ENCODE results near the gene WNT3. TPM values are rescaled to one million over a fixed set of nuclear protein-coding genes. Genes with fewer than 3 reads are reported as not detected.

Gene WNT3
- total RNA-seq, 4 donors from 2014 or later, result 0.27 to 0.48 TPM; not detected in 2

- in situ Hi-C loops (cut with MboI; ENCODE audit: low pct_ligation_motif_present in 1 of 4, low pct_unique_long_range_greater_than_20kb in 1 of 4, low sequenced_read_pairs in 3 of 4), result no loop called here
- Histone ChIP-seq H3K4me3 (no peak overlapping the region), H3K9me3 (no peaks in the 10 kb centered on the region), H3K27ac (no peak overlapping the region), H3K4me1 (peaks cover 8 to 19% (median 15%) of the 10 kb centered on the region in 4 donors), H3K36me3 (no peaks in the 10 kb centered on the region), H3K27me3 (peaks cover 37% of the 10 kb centered on the region)
- no peak for DNase-seq
- TF ChIP-seq POLR2AphosphoS5 (IDR thresholded peaks at IDR 0.05) (no peak), CTCF (IDR thresholded peaks at IDR 0.05) (no peak), POLR2A (IDR thresholded peaks at IDR 0.05) (no peak), EP300 (IDR thresholded peaks at IDR 0.05; ENCODE audit: low read depth) (no peak)
- 94% methylated on average over 5 of the region's 15 CpGs; no CpG with 5 or more reads in 1 of the 2 donors for WGBS, 2 donors (ENCODE audit: low coverage in 1 of 2)
- intact Hi-C loops (cut with DNase I; ENCODE audit: low total_unique reads), result no loop called here
These were observed 44.8 kb downstream of the WNT3 start for GRCh38 chr17:46773676-46774075.

GRCh38 chr17:46773221-46773605 is 45.3 kb downstream of the WNT3 start:
- no peak for DNase-seq
- TF ChIP-seq CTCF (IDR thresholded peaks at IDR 0.05) (no peak), EP300 (IDR thresholded peaks at IDR 0.05; ENCODE audit: low read depth) (no peak), POLR2AphosphoS5 (IDR thresholded peaks at IDR 0.05) (no peak), POLR2A (IDR thresholded peaks at IDR 0.05) (no peak)
- in situ Hi-C loops (cut with MboI; ENCODE audit: low pct_ligation_motif_present in 1 of 4, low pct_unique_long_range_greater_than_20kb in 1 of 4, low sequenced_read_pairs in 3 of 4), result no loop called here
- H3K9me3 ChIP-seq, result no peaks in the 10 kb centered on the region
- intact Hi-C loops (cut with DNase I; ENCODE audit: low total_unique reads), result no loop called here
- peaks cover 8 to 19% (median 15%) of the 10 kb centered on the region in 4 donors for H3K4me1 ChIP-seq
- WGBS, 2 donors (ENCODE audit: low coverage in 1 of 2), result 68% methylated on average over 6 of the region's 6 CpGs; no CpG with 5 or more reads in 1 of the 2 donors
- no peak overlapping the region for H3K4me3 ChIP-seq
- H3K27ac ChIP-seq, result no peak overlapping the region
- peaks cover 37% of the 10 kb centered on the region for H3K27me3 ChIP-seq
- H3K36me3 ChIP-seq, result no peaks in the 10 kb centered on the region

GRCh38 chr17:46772475-46773220 is 45.8 kb downstream of the WNT3 start:
- WGBS, 2 donors (ENCODE audit: low coverage in 1 of 2), result 31 to 40% methylated on average over 1 to 16 of the region's 16 CpGs
- in situ Hi-C loops (cut with MboI; ENCODE audit: low pct_ligation_motif_present in 1 of 4, low pct_unique_long_range_greater_than_20kb in 1 of 4, low sequenced_read_pairs in 3 of 4), result no loop called here
- H3K27ac ChIP-seq, result peak overlapping the region in 1 of 4 donors; percentile 25
- no peak for DNase-seq
- peaks cover 37% of the 10 kb centered on the region for H3K27me3 ChIP-seq
- intact Hi-C loops (cut with DNase I; ENCODE audit: low total_unique reads), result no loop called here
- TF ChIP-seq EP300 (IDR thresholded peaks at IDR 0.05; ENCODE audit: low read depth), result no peak
- TF ChIP-seq POLR2A (IDR thresholded peaks at IDR 0.05), result no peak
- TF ChIP-seq CTCF (IDR thresholded peaks at IDR 0.05), result no peak
- no peak for TF ChIP-seq POLR2AphosphoS5 (IDR thresholded peaks at IDR 0.05)
- H3K4me3 ChIP-seq, result peak overlapping the region in 3 of 4 donors; percentile 53 to 63 (median 58)
- H3K9me3 ChIP-seq, result no peaks in the 10 kb centered on the region
- H3K4me1 ChIP-seq, result peaks cover 8 to 19% (median 15%) of the 10 kb centered on the region in 4 donors
- H3K36me3 ChIP-seq, result no peaks in the 10 kb centered on the region

- in situ Hi-C loops (cut with MboI; ENCODE audit: low pct_ligation_motif_present in 1 of 4, low pct_unique_long_range_greater_than_20kb in 1 of 4, low sequenced_read_pairs in 3 of 4), result no loop called here
- peaks cover 37% of the 10 kb centered on the region for H3K27me3 ChIP-seq
- TF ChIP-seq EP300 (IDR thresholded peaks at IDR 0.05; ENCODE audit: low read depth) (no peak), POLR2A (IDR thresholded peaks at IDR 0.05) (no peak), POLR2AphosphoS5 (IDR thresholded peaks at IDR 0.05) (no peak), CTCF (IDR thresholded peaks at IDR 0.05) (no peak)
- H3K9me3 ChIP-seq, result no peaks in the 10 kb centered on the region
- no peaks in the 10 kb centered on the region for H3K36me3 ChIP-seq
- peak overlapping the region; percentile 34 to 74 (median 62) for H3K27ac ChIP-seq
- DNase-seq, result peak; percentile 59
- peaks cover 8 to 19% (median 15%) of the 10 kb centered on the region in 4 donors for H3K4me1 ChIP-seq
- H3K4me3 ChIP-seq, result peak overlapping the region; percentile 53 to 64 (median 60)
- WGBS, 2 donors (ENCODE audit: low coverage in 1 of 2), result 3% methylated on average over 59 of the region's 135 CpGs; no CpG with 5 or more reads in 1 of the 2 donors
- intact Hi-C loops (cut with DNase I; ENCODE audit: low total_unique reads), result no loop called here
These were observed 46.7 kb downstream of the WNT3 start for GRCh38 chr17:46771561-46772474.

All from transverse colon (tissue), 4 donors.